ENCODE data around the gene HOXD9.
A peak's percentile ranks its signal among the peaks of the same experiment; 100 is the strongest.

The HOXD9 gene

GRCh38 chr2:176095421-176095820, 27.1 kb upstream of the HOXD9 start:
- DNase-seq = no peak
- intact Hi-C loops (cut with DNase I) = loop anchor here (10.0 kb wide), 1 partner anchor 731 kb away; no protein-coding TSS in a partner anchor

DNA sequence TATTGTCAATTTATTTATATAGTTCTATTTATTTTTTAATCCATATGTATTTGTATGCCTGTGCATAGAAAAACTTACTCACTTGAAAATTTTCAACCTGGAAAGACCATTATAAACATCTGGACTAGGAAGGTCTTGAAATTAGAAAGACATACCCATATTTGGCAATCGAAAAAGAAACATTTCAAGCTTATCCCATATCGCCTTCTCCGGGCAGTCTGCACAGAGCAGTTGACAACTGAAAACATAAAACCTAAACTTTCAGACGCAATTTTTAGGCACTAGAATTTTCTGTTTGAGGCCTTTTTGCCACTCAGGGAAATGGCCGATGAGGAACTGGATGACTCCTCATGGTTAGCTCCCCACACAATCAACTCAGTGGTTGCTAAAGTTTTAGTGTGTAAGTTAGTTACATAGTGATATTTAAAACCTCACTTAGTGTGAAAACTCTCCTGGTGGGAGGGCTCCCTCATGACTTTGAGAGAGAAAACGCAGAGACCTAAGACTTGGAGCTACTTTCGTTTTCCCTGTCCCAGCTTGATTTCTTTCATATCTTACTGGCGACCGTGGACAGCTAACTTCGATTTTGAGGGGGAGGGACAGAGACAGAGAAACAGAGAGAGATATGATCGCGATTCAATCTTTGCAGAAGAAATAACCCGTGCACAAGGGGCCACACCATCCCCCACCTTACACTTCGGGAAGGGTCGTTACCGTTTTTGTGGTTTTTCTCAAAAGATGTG, 26.1 kb upstream of the HOXD9 start:
- no peak for DNase-seq

GRCh38 chr2:176096986-176097819, 25.3 kb upstream of the HOXD9 start:
- intact Hi-C loops (cut with DNase I) = loop anchor here (10.0 kb wide), 1 partner anchor 732 kb away; no protein-coding TSS in a partner anchor

More for the DNA sequence above, 26.1 kb upstream of the HOXD9 start:
- intact Hi-C loops (cut with DNase I) = loop anchor here (10.0 kb wide), 1 partner anchor 732 kb away; no protein-coding TSS in a partner anchor

DNA sequence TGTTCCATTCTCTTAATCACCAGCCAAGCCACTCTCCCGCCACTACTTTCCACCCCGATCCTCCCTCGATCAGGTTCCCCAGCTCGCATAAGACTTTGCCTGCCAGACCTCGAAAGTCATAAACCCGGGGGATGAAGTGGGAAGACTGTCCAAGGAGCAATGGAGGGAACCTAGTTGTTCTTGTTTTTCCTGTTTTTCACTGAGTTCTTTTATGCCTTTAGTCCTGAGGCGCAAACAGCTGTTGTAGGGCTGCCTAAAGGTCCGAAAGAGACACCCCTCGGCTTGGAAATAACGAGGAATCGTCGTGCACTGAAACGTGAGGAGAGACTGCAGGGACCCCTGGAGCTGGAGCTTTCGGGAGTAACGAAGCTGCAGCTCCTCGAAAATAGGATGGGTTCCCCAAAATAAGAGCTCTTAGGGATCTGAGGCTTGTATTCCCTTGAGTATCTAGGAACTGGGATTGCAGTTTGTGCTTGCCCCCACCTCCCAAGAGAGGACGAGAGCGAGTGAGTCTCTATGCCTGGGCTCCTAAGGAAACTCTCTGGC, 24.6 kb upstream of the HOXD9 start:
- DNase-seq = no peak
- intact Hi-C loops (cut with DNase I) = loop anchor here (10.0 kb wide), 1 partner anchor 733 kb away; no protein-coding TSS in a partner anchor

More at GRCh38 chr2:176096986-176097819, 25.3 kb upstream of the HOXD9 start:
- peak in 39 of 42 donors; percentile 17 to 74 (median 46) for DNase-seq

- intact Hi-C loops (cut with DNase I) = loop anchor here (10.0 kb wide), 1 partner anchor 734 kb away; no protein-coding TSS in a partner anchor
- no peak for DNase-seq
Measured at GRCh38 chr2:176098366-176099158, 24.0 kb upstream of the HOXD9 start.

- intact Hi-C loops (cut with DNase I) = loop anchor here (10.0 kb wide), 1 partner anchor 734 kb away; no protein-coding TSS in a partner anchor
Measured at GRCh38 chr2:176099159-176099727, 23.3 kb upstream of the HOXD9 start.

GRCh38 chr2:176099728-176100546, 22.6 kb upstream of the HOXD9 start, which contains the start of gene HOXD12:
TSS of gene HOXD12 (plus strand) at chr2:176099795. CDS start at chr2:176099802, 7 bp downstream.
- DNase-seq = no peak
- intact Hi-C loops (cut with DNase I) = loop anchor here (10.0 kb wide), 1 partner anchor 735 kb away; no protein-coding TSS in a partner anchor

More at GRCh38 chr2:176099159-176099727, 23.3 kb upstream of the HOXD9 start:
- no peak for DNase-seq

DNA sequence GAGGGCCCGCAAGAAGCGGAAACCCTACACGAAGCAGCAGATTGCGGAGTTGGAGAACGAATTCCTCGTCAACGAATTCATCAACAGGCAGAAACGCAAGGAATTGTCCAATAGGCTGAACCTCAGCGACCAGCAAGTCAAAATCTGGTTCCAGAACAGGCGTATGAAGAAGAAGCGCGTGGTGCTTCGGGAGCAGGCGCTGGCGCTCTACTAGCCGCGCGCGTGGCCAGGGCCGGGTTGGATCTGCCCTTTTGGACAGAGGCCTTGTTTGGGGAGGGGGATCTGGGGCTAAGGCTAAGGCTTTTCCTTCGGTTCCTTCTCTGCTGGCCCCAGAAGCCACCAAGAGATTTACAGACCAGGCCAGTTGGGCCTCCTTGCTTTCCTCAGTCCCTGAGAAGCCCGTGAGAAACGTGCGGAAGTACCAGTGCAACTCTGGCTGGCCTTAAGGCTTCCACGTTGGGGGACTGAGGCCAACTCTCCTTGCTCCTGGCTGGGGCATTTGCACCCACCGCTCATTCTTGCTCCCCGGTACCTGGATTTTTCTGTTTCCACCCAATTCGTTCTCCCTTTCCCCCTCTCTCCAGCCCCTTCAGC, 21.9 kb upstream of the HOXD9 start:
- peak in 1 of 42 donors; percentile 1 for DNase-seq
- intact Hi-C loops (cut with DNase I) = no loop called here

- intact Hi-C loops (cut with DNase I) = no loop called here
- DNase-seq = no peak
Measured at GRCh38 chr2:176101216-176101830, 21.2 kb upstream of the HOXD9 start.

DNA sequence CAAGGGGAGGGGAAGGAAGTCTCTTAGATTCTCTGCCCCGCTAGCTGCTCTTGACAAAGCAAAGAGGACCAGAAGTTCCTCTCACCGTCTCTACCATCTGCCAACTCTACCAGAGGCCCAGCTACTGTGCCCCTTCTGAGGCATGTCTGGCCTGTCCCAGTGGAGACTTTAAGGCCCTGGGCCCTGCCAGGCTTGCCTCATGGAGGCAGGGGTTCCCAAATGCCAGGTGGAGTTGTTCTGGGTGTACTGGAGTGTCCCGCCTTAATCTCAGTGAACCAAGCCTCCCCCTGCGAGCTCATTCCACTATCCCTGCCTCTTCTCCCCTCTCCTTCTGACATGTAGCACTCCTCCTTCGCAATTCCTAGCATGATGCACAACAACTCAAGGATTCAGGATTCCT, 20.7 kb upstream of the HOXD9 start:
- intact Hi-C loops (cut with DNase I) = no loop called here
- no peak for DNase-seq

DNA sequence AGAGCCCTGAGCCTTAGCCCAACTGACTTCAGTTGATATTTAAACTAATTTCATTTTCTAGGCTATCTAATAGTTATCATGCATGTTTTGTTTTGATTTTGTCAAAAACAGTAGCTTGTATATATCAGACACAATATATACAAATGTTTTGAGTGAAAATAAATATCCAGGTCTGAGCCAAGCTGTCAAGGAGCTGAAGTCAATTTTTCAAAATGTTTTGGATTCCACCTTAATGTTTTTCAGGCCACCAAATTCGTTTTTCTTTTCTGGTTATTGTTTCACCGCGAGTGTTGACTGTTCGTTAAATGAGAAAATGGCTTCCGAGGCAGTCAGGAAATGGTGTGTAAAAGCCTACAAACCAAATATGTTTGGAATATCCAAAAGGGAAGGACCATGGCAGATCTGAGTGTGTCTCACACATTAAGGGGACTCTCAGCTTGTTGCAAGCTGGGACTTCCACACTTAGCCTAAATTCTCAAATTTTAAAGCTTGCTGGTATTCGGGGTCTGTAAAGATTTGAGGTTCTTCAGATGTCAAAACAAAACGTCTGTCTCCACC, 20.1 kb upstream of the HOXD9 start:
- intact Hi-C loops (cut with DNase I) = no loop called here
- DNase-seq = no peak

GRCh38 chr2:176103194-176103593, 19.3 kb upstream of the HOXD9 start:
- intact Hi-C loops (cut with DNase I) = no loop called here
- no peak for DNase-seq

- intact Hi-C loops (cut with DNase I) = no loop called here
Measured at GRCh38 chr2:176103742-176104315, 18.7 kb upstream of the HOXD9 start.

GRCh38 chr2:176104316-176105077, 18.0 kb upstream of the HOXD9 start:
- intact Hi-C loops (cut with DNase I) = no loop called here
- DNase-seq = no peak

More at GRCh38 chr2:176103742-176104315, 18.7 kb upstream of the HOXD9 start:
- no peak for DNase-seq

All from head of caudate nucleus (tissue), 42 donors.